GM21390 (cell line): ENCODE results near the gene SPRR2A.
"Not testable (repeated sequence)": the region's sequence is repeated elsewhere in the genome, so short reads cannot be mapped to it uniquely, and the experiment has no call there.

ENCODE experiments used
- ATAC-seq: cut with Tn5 transposase; IDR thresholded peaks from one replicate; pipeline ENCODE4 v1.9.1; 2021; ENCODE audit not compliant: unreplicated experiment

The SPRR2A gene

DNA sequence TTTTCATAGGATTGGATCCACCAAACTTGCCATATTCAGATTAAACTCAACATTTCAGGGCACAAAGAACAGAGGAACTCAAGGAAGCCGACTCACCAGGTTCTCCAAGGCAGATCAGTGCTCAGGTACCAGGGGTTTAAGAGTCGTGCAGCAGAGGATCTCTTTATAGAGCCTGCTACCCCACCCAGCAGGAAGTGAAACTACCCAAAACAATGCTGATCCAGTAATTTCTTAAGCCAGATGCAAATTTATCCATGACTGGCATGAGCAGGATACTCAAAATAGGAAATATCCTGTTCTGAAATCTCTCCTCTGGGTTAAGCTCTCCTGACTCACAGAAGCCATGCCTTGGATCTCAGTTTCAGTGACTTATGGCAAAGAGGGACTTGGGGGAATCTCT lies at the start of gene SPRR2A:
SPRR2A (minus strand) TSS at position 138 of the 400 bp plus-strand sequence. CDS start 777 bp downstream, outside the sequence.
- no peak for ATAC-seq

DNA sequence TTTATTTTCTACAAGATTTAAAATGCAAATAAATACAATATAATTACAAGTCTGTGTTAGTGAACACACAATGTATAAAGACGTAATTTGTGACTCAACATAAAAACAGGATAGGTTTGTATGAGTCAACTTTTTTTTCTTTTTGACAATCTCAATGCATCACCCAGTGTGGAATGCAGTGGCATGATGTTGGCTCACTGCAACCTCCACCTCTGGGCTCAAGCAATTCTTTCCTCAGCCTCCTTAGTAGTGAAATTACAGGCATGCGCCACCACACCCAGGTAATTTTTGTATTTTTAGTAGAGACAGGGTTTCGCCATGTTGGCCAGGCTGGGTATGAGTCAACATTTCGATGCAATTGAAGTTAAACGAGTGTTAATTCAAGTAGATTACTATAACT lies 42.9 kb upstream of the SPRR2A start:
- no peak for ATAC-seq

DNA sequence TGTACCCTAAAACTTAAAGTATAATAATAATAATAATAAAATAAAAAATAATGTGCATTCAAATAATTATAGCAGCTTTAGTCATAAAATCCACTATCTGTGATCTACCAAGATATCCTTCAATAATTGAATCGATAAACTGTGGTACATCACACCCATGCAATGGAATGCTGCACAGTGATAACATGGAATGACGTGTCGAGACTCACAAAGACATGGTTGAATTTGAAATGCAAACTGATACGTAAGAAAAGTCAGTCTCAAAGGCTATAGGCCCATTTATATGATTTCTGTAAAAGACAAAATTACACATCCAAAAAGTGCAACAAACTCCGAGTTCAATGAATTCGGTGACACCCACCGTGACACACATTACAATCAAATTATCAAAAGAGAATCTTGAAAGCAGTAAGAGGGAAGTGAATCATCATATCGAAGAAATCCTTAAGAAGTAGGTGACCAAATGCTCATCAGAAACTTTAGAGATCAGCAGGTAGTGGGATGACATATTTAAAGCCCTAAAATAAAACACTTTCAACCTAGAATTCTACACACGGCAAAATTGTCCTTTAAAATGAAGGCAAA lies 42.2 kb upstream of the SPRR2A start:
- ATAC-seq, result no peak

DNA sequence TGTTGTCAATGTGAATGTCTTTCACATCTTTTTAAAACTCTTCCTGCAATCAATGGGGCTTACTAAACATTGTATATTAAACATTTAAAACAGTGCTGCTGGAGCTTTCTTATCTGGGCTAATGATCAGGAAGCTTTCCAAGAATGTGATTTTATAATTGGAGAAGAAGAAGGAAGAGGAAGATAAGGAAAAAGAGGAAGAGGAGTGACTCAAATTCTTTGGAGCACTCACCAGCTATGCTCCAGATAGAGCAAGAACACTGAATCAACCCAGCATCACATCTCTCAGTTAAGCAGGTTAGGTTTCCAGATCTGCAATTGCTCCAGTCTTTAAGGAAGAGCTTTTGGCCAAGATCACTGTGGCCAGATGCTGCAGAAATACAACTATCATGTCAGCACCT lies 38.5 kb upstream of the SPRR2A start:
- ATAC-seq, result no peak

DNA sequence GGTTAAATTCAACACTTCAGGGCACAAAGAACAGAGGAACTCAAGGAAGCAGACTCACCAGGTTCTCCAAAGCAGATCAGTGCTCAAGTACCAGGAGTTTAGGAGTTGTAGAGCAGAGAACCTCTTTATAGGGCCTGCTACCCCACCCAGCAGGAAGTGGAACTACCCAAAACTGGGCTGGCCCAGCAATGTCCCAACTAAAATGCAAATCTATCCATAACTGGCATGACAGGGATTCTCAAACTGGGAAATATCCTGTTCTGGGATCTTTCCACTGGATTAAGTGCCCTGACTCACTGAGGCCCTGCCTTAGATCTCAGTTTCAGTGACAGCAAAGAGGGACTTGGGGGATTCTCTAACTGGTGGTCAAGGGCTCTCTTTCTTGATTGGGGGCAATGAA lies 37.1 kb upstream of the SPRR2A start, which contains the start of gene SPRR2E:
SPRR2E (minus strand) TSS at position 101 of the 400 bp plus-strand sequence. CDS start 775 bp downstream, outside the sequence.
- no peak for ATAC-seq

DNA sequence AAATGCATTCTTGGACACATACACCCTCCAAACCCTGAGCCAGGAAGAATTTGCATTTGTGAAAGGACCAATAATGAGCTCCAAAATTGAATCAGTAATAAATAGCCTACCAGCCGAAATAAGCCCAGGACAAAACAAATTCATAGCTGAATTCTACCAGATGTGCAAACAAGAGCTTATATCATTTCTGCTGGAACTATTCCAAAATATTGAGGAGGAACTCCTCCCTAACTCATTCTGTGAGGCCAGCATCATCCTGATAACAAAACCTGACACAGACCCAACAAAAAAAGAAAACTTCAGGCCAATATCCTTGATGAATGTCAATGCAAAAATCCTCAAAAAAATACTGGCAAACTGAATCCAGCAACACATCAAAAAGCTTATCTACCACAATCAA lies 30.3 kb upstream of the SPRR2A start:
- ATAC-seq, result no peak

DNA sequence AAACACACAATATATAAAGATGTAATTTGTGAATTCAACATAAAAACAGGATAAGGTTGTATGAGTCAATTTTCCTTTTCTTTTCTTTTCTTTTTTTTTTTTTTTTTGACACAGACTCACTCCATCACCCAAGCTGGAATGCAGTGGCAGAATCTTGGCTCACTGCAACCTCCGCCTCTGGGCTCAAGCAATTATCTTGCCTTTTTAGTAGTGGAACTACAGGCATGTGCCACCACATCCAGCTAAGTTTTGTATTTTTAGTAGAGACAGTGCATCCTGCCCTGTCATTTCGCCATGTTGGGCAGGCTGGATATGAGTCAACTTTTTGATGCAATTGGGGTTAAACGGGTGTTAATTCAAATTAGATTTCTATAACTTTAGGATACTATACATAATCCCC lies 24.4 kb upstream of the SPRR2A start:
- no peak for ATAC-seq

DNA sequence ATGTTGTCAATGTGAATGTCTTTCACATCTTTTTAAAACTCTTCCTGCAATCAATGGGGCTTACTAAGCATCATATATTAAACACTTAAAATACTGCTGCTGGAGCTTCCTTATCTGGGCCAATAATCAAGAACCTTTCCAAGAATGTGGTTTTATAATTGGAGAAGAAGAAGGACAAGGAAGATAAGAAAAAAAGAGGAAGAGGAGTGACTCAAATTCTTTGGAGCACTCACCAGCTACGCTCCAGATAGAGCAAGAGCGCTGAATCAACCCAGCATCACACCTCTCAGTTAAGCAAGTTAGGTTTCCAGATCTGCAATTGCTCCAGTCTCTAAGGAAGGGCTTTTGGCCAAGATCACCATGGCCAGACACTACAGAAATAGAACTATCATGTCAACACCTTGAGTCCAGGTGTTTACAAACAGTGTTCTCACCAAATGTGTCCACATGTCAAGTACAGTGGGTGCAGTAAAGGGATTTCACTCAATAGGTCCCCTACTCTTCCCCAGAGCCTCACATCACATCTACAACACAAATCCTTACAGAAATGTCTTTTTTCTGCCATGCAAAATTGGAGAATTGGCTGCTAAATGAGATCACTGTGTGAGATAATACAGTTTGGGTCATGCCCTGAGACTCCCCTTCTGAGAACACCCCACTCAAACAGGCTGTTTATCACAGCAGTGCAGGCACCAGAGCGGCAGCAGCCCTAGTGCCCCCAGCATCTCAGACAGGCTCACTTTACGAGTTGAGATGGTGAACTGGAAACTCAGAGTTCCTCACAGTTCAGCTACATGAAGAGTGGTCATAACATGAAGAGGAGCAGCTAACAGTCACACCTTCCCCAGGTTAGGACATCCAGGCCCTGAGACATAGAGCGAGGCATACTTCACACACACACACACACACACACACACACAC lies 15.8 kb upstream of the SPRR2A start:
- no peak for ATAC-seq

DNA sequence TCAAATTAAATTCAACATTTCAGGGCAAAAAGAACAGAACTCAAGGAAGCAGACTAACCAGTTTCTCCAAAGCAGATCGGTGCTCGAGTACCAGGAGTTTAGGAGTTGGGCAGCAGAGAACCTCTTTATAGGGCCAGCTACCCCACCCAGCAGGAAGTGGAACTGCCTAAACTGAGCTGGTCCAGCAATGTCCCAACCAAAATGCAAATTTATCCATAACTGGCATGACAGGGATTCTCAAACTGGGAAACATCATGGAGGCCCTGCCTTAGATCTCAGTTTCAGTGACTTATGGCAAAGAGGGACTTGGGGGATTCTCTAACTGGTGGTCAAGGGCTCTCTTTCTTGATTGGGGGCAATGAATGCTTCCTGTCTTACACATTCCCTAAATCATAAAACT lies 14.2 kb upstream of the SPRR2A start, which contains the start of gene SPRR2B:
SPRR2B (minus strand) TSS at position 101 of the 400 bp plus-strand sequence. CDS start 772 bp downstream, outside the sequence.
- ATAC-seq, result no peak

DNA sequence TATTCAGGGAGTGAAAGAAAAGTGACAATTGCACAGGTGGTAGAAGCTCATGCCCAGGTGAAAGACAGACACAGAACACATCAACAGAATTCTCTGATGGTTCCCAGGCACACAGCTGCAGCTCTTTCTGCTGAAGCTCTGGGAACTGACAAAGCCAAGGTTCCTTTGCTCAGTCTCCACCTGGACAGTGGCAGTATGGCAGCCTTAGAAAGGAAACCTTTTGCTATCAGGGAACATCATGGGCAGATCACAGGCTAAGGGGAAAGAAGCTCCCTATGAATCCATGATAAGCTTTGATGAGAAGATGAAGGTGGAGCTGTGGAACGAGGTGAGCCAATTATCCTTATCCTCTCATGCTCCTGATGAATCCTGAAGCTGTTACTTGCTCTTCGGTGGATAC lies 12.9 kb upstream of the SPRR2A start:
- ATAC-seq, result no peak

DNA sequence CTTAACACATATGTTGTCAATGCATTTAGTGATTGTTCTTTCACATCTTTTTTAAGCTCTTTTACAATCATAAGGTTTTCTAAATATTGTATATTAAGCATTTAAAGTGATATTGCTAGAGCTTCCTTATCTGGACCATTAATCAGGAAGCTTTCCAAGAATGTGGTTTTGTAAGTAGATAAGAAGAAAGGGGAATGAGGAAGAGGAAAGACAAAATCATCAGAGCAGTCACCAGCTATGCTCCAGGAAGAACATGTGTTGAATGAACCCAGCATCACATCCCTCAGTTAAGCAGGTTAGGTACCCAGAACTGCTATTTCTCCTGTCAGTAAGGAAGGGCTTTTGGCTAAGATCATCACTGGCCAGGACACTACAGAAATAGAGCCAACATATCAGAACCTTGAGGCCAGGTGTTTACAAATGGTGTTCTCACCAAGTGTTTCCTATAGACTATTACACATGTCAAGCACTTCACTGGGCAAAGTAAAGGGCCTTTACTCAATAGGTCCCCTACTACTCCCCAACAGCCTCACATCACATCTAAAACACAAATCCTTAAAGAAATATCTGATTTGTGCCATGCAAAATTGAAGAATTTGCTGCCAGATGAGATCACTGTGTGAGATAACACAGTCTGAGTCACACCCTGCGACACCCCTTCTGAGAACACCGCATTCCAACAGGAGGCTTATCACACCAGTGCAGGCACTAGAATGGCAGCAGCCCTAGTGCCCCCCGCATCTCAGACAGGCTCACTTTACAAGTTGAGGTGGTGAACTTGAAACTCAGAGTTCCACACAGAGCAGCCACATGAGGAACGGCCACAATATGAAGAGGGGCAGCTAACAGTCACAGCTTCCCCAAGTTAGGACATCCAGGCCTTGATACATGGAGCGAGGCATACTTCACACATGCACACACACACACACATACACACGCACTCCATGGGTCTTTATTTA lies 1.8 kb upstream of the SPRR2A start:
- no peak for ATAC-seq

DNA sequence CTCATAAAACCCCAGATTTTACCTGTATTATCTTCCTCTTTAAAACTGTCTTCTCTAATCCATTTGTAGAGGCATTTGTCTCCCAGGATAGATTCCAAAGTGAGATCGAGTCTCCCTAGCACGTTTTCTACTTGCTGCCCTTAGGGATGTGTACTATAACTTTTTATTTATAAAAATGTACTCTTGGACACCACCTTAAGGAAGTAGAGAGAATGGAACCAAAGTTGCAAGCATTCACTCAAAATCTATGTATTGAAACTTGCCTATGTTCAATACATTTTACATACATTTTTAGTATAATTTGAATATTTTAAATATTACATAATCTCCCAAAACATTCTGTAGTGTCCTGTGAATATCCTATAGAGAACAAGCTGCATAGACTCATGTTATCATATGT lies 842 bp upstream of the SPRR2A start:
- no peak for ATAC-seq

DNA sequence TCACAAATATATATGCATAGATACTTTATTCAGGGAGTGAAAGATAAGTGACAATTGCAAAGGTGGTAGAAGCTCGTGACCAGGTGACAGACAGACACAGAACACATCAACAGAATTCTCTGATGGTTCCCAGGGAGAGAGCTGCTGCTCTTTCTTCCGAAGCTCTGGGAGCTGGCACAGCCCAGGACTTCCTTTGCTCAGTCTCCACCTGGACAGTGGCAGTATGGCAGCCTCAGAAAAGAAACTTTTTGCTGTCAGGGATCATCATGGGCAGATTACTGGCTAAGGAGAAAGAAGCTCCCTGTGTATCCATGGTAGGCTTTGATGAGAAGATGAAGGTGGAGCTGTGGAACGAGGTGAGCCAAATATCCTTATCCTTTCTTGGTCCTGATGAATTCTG lies 1.2 kb downstream of the SPRR2A start:
- not testable (repeated sequence) for ATAC-seq

DNA sequence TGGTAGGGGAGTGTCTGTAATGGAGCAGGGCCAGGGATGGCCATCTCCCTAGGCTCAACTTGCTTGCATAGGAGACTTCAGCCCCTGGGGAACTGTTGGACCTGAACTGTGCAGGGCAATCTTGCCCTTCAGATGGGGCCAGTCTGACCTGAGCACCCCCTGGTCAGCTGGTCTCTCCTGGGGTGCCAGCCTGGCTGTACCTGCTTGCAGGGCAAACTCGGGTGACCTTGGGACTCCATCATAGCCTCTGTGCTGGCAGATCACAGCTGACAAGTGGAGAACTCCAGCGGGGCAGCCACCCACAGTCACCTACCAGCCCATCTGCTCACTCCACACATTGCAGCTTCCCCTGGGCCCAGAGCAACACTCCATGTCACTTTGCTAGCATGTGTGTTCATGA lies 8.1 kb downstream of the SPRR2A start:
- no peak for ATAC-seq

DNA sequence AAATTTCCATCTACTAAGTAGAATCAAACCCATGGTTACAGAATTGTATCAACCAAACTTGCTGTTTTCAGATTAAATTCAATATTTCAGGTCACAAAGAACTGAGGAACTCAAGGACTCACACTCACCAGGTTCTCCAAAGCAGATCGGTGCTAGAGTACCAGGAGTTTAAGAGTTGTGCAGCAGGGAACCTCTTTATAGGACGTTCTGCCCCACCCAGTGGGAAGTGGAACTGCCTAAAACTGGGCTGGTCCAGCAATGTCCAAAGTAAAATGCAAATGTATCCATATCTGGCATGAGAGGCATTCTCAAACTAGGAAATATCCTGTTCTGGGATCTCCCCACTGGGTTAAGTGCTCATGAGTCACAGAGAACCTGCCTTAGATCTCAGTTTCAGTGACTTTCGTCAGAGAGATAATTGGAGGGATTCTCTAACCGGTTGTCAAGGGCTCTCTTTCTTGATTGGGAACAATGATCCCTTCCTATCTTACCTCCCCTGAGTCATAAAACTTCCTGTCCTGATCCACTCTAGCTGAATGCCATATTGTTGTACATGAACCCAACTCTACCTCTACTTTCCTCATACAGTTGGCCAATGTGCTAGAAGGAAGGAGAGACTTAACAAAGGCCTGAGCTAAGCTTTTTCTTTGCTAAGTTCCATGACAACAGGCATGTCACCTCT lies 16.2 kb downstream of the SPRR2A start, which contains the start of gene SPRR2D:
SPRR2D (minus strand) TSS at position 171 of the 682 bp plus-strand sequence. CDS start 774 bp downstream, outside the sequence.
- ATAC-seq, result no peak

DNA sequence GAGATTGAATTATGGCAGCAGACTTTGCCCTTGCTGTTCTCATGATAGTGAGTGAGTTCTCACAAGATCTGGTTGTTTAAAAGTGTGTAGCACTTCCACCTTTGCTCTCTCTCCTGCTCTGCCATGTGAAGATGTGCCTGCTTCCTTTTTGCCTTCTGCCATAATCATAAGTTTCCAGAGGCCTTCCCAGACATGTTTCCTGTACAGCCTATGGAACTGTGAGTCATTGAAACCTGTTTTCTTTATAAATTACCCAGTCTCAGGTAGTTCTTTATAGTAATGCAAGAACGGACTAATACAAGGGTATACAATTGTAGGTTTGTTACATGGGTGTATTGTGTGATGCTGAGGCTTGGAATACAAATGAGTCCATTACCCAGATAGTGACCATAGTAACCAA lies 22.1 kb downstream of the SPRR2A start:
- no peak for ATAC-seq

DNA sequence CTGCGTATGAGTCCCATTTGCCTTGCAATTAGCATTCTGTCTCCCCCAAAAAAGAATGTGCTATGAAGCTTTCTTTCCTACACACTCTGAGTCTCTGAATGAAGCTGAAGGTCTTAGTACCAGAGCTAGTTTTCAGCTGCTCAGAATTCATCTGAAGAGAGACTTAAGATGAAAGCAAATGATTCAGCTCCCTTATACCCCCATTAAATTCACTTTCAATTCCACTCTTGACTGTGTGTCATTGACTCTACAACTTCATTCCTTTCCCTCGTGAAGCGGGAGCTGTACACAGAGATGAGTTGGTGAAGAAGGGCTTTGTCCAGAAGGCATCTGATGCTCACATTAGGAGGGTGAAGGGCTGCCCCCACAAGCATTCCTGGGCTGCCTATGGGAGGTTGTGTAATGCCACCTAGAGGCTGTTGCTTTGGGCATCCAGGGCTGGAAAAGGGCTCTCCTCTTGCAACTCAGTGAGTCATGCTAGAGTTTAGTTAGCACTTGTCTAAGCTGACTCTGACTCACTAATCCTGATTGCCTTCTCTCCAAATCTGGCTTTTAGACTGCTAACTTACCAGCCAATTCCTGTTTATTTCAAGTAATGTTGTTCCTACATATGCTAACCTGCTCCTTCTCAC lies 24.5 kb downstream of the SPRR2A start:
- ATAC-seq, result no peak

DNA sequence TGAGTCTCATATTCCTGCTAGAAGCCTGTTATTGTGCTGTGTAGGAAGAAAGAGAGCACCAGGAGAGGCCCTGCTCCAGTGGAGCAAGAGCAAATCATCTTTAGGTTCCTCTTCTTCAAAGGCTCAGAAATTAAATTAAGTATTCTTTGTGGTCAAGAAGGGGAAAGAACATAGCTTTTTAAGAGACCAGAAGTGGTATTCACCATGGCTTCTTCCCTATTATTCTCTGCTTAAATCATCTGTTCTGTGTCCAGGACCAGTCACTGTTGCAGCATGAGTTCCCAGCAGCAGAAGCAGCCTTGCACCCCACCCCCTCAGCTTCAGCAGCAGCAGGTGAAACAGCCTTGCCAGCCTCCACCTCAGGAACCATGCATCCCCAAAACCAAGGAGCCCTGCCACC lies 25.2 kb downstream of the SPRR2A start:
- no peak for ATAC-seq

DNA sequence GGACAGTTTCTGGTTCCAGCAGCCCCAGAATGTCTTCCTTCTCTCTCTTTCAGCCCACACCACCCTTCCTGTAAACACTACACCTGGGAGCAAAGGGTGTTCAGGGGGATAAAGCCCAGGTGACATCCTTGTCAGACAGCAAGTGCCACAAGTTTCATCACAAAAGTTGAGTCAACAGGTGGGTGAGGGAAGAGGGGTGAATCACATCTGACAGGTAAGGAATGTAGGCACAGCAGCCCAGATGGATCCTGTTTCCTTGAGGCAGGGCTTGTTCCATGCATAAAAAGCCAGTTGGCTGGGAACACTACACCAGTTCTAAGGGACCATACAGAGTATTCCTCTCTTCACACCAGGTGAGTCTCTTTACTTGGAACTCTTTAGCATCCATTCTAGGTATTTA lies 26.4 kb downstream of the SPRR2A start, which contains the start of gene SPRR1B:
SPRR1B (plus strand) TSS at position 309 of the 400 bp plus-strand sequence. CDS start 1,143 bp downstream, outside the sequence.
- no peak for ATAC-seq

DNA sequence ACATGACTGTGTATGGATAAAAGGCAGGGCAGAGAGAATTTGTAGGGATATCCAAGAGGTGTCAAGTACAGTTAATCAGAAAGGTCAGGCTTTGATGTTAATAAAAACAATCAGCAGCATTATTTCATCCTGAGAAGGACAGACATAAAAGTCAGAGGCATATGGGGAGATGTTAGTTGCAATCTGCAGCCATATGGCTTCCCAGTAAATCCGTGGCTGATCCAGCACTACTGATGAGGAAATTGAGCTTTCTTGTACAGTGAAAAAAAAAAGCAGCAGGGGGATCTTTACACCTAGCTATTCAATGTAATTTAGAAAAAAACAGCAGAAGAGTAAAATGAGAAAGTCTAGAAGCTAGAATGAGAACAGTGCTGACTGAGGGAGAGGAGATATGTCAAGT lies 28.5 kb downstream of the SPRR2A start:
- ATAC-seq, result no peak
